Measurements from ENCODE around the gene CSAD.

GRCh38 chr12:53145383-53146260 is 35.1 kb downstream of the CSAD start:
- TF ChIP-seq FOXK2 (IDR thresholded peaks at IDR 0.05), result no peak
- no peak for TF ChIP-seq ARNT (IDR thresholded peaks at IDR 0.05)
- TF ChIP-seq ELF4 (IDR thresholded peaks at IDR 0.05), result no peak
- no peak for TF ChIP-seq BHLHE40 (IDR thresholded peaks at IDR 0.05; ENCODE audit: borderline replicate concordance)
- TF ChIP-seq SUZ12 (IDR thresholded peaks at IDR 0.05), result no peak
- TF ChIP-seq PKNOX1 (IDR thresholded peaks at IDR 0.05), result no peak
- no peak for TF ChIP-seq FOXM1 (IDR thresholded peaks at IDR 0.05; ENCODE audit: borderline replicate concordance)
- no peak for TF ChIP-seq SP1 (IDR thresholded peaks at IDR 0.05)
- TF ChIP-seq CTBP1 (IDR thresholded peaks at IDR 0.05; ENCODE audit: borderline replicate concordance), result no peak

All from HEK293T (cell line).